Mucosa of descending colon (tissue), 3 donors: ENCODE data around the gene FOXI1. TPM values are rescaled to one million over a fixed set of nuclear protein-coding genes. Genes with fewer than 3 reads are reported as not detected.
A peak's percentile ranks its signal among the peaks of the same experiment; 100 is the strongest.

Source experiments
- ATAC-seq: fragments of 200-7000 bp; cut with Tn5 transposase; one replicate; pipeline ENCODE4 v1.9.1; 2020; ENCODE audit warnings: mild to moderate bottlenecking, moderate library complexity
- DNase-seq, 3 donors: peaks; one replicate each; pipeline ENCODE4 v3.0.0-alpha.2; 2020
- H3K36me3 ChIP-seq: fragments of 200-600 bp; one replicate; pipeline ENCODE4 v1.8.0; 2021; ENCODE audit warnings: low read depth, mild to moderate bottlenecking
- H3K4me1 ChIP-seq: fragments of 200-600 bp; one replicate; pipeline ENCODE4 v1.8.0; 2021; ENCODE audit warnings: low read depth, mild to moderate bottlenecking
- H3K4me3 ChIP-seq: fragments of 200-600 bp; one replicate; pipeline ENCODE4 v1.8.0; 2021; ENCODE audit warnings: mild to moderate bottlenecking
- H3K9me3 ChIP-seq: fragments of 200-600 bp; one replicate; pipeline ENCODE4 v1.8.0; 2021; ENCODE audit warnings: mild to moderate bottlenecking
- intact Hi-C, 2 donors: fragments of 100-400 bp; cut with DNase I in 1 of 2; cut with micrococcal nuclease in 1 of 2; formaldehyde crosslinking; loops; one replicate each; pipeline versions ENCODE4 v1.11.0 to v1.11.1; 2022; cut with DNase I, micrococcal nuclease
- total RNA-seq, 3 donors: library from RNA; stranded (reverse); fragmentation: NEBNext Ultra II Directional in 2 of 3; extraction: Animal tissue kit (Norgen Biotek cat#: 25700) in 2 of 3; gene quantifications; one replicate each; pipeline versions ENCODE4 v1.2.1 to v1.2.4, GENCODE V29; 2021 to 2023
- TF ChIP-seq, protein P1 (sequence below): fragments of 200-600 bp; IDR thresholded peaks from one replicate; pipeline ENCODE4 v1.8.0; 2022; ENCODE audit warnings: antibody characterized with exemption, mild to moderate bottlenecking
- donor health status: DM: no; HTN: no; CAD: no; lungs with moderate emphysema.
- donor health status: DM: no; HTN: no; CAD: no.
- donor health status: DM: no; HTN: yes; CAD: no.

FOXI1 gene
- total RNA-seq, 3 donors from 2014 or later = 0.80 TPM; not detected in 2

DNA sequence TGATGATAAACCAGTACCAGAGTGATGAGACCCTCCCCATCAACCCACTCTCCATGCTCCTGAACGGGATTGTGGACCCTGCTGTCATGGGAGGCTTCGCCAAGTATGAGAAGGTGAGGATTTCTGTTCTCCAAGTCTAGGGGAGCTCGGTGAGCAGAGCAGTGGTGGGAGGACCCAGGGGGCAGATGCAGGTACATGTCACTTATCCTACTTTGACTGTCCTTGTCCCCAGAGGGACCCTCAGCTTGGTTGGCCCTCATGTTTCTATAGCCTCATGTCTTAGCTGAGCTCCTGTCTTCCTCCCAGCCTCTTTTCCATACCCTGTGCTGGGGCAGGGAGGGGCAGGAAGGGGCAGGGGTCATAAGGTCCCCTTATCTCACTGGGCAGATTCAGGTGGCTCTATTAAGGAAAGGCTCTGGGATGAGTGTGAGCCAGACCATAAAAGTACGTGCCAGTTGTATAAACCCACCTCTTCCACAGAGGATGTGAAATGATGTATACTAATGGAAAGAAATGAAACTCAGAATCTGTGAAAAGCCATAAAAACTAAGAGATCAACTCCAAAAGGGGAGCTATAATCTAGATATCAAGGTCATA is 38.0 kb upstream of the FOXI1 start:
- DNase-seq (no peak), ATAC-seq (no peak)
- Histone ChIP-seq H3K9me3 (no peaks in the 10 kb centered on the region), H3K4me3 (no peak overlapping the region), H3K4me1 (no peaks in the 10 kb centered on the region), H3K36me3 (no peaks in the 10 kb centered on the region)
- intact Hi-C loops = no loop called here
- TF ChIP-seq, protein P1, sequence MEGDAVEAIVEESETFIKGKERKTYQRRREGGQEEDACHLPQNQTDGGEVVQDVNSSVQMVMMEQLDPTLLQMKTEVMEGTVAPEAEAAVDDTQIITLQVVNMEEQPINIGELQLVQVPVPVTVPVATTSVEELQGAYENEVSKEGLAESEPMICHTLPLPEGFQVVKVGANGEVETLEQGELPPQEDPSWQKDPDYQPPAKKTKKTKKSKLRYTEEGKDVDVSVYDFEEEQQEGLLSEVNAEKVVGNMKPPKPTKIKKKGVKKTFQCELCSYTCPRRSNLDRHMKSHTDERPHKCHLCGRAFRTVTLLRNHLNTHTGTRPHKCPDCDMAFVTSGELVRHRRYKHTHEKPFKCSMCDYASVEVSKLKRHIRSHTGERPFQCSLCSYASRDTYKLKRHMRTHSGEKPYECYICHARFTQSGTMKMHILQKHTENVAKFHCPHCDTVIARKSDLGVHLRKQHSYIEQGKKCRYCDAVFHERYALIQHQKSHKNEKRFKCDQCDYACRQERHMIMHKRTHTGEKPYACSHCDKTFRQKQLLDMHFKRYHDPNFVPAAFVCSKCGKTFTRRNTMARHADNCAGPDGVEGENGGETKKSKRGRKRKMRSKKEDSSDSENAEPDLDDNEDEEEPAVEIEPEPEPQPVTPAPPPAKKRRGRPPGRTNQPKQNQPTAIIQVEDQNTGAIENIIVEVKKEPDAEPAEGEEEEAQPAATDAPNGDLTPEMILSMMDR = no peak

DNA sequence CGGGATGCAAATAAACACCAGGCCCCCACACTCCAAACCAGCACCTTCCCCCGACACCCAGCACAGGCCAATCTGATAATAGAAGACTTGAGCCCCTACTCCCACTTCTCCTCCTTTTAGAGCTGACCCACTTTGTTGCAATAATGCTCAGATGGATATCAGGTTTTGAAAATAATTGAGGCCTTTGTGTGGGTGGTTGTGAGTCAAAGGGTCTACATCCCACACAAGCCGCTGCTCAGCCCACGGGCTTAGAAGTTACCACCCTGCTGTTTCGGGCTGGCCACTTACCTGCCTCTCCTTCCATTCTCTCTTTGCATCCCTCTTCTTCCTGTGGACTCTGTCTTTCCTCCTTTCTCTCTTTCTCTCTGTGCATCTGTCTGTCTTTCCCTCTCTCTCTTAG is 36.2 kb upstream of the FOXI1 start:
- Histone ChIP-seq H3K4me1 (no peaks in the 10 kb centered on the region), H3K36me3 (no peaks in the 10 kb centered on the region), H3K4me3 (no peak overlapping the region), H3K9me3 (no peaks in the 10 kb centered on the region)
- TF ChIP-seq, protein P1 = no peak
- no peak for DNase-seq
- intact Hi-C loops = no loop called here
- no peak for ATAC-seq

DNA sequence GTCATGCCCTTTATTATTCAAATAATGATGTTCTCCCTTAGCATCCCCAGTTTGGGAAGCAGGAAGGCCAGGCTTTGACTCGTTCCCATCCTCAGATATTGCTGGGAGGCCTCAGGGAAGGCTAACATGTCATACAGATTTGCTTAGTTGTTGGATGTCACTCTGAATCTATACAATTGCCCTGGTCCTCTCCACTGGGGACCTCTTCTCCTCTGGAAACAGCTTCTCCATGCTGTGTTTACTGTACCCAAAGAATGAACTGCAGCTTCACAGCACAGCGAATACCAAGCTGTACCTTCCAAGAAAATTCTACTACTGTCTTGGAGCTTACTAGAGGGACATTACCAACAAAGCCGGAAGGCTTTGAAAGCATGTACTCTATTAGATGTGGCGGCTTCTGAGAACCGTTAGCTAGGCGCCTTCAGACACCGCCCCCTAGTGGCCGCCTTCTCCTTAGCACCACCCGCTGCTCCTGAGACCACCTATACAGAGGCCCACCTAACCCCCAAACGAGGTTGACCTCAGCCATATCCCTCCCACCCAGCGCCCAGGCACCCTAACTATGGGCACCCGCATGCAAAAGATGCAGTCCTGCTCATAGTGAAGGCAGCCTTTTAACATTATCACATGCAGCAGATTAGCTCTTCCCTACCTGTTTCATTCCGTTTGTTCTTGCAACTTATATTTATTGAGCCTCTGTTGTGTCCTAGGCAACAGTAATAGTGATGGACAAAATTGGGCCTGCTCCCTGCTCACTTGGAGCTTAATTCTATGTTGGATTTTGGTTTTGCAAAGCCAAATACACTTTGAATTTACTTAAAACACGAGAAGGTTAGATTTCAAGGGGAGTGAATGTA is 34.9 kb upstream of the FOXI1 start:
- TF ChIP-seq, protein P1 = peak; percentile 37
- no peaks in the 10 kb centered on the region for H3K9me3 ChIP-seq
- peak; percentile 30 for ATAC-seq

DNA sequence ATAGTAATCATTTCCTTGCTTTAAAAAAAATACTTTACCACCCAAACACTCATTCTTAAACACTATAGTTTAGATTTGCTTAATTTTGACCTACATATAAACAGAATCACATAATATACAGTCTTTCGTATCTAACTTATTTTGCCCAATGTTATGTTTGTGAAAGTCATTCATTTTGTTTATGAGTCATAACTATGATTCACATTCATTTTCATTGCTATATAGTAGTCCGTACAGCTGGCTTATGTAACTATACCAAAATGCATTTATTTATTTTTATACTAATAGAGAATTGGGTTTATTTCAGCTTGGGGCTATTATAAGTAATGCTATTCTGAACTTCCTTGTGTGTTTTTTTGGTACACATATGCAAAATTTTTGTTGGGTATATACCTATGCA is 33.9 kb upstream of the FOXI1 start:
- DNase-seq (no peak), ATAC-seq (no peak)

More for the DNA sequence above, 34.9 kb upstream of the FOXI1 start:
- peak in 1 of 3 donors; percentile 35 for DNase-seq
- Histone ChIP-seq H3K36me3 (no peaks in the 10 kb centered on the region), H3K4me3 (no peak overlapping the region), H3K4me1 (no peaks in the 10 kb centered on the region)
- intact Hi-C loops = no loop called here

DNA sequence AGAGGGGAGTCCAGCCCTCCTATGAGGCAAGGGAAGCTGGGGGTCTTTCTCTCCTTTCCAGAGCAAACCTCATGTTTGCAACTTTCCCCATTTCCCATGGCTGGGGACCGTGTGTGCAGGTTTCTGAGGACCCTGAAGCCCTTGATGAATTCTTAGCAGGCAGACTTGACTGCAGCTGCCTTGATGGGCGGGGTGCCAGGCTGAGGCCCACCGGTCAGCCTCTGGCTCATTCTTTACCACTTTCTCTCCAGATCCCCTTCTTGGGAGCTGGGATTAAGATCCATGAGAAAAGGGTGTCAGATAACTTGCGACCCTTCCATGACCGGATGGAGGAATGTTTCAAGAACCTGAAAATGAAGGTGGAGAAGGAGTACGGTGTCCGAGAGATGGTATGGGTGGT is 30.0 kb upstream of the FOXI1 start:
- Histone ChIP-seq H3K9me3 (no peaks in the 10 kb centered on the region), H3K4me3 (no peak overlapping the region), H3K4me1 (no peaks in the 10 kb centered on the region), H3K36me3 (no peaks in the 10 kb centered on the region)
- TF ChIP-seq, protein P1 = no peak
- ATAC-seq (no peak), DNase-seq (no peak)
- intact Hi-C loops = no loop called here

More for the DNA sequence above, 33.9 kb upstream of the FOXI1 start:
- TF ChIP-seq, protein P1 = no peak
- Histone ChIP-seq H3K9me3 (no peaks in the 10 kb centered on the region), H3K4me3 (no peak overlapping the region), H3K36me3 (no peaks in the 10 kb centered on the region), H3K4me1 (no peaks in the 10 kb centered on the region)
- intact Hi-C loops = no loop called here
